A673 (cell line): ENCODE results near the gene KMT5B. TPM values are rescaled to one million over a fixed set of nuclear protein-coding genes. Genes with fewer than 3 reads are reported as not detected.

Source experiments
- BruUV-seq: library from RNA; stranded (reverse); fragments of 400-500 nt; replicated peaks from 2 replicates; lab custom pipeline; 2021; lab: Mats Ljungman, UMichigan
- CTCF ChIA-PET: fragments of 300-600 bp; sonication (Branson Sonifier 250); formaldehyde crosslinking; loops from one replicate; lab custom pipeline; 2022; ENCODE audit warnings: antibody characterized with exemption; lab: Charles Lee
- POLR2A ChIA-PET: fragments of 300-600 bp; sonication (Branson Sonifier 250); formaldehyde crosslinking; loops from one replicate; lab custom pipeline; 2022; ENCODE audit warnings: antibody characterized with exemption; ENCODE audit not compliant: low non-redundant PET; lab: Charles Lee
- DNase-seq: peaks from one replicate; pipeline ENCODE4 v3.0.0-alpha.2; 2015; ENCODE audit warnings: low spot score
- H3K27ac ChIP-seq: fragments of 200-600 bp; sonication (generic); 2 replicates; pipeline ENCODE4 v1.5.1; 2016; ENCODE audit warnings: mixed run types, low read depth, mild to moderate bottlenecking, mixed read lengths, antibody characterized with exemption, low read length; ENCODE audit not compliant: poor library complexity, severe bottlenecking
- H3K27me3 ChIP-seq: fragments of 200-600 bp; sonication (generic); replicated peaks from 2 replicates; pipeline ENCODE4 v1.6.1; 2017; ENCODE audit warnings: mixed run types, low read depth, mild to moderate bottlenecking, mixed read lengths, antibody characterized with exemption, low read length; ENCODE audit not compliant: insufficient read depth, poor library complexity
- H3K36me3 ChIP-seq: fragments of 200-600 bp; sonication (generic); 2 replicates; pipeline ENCODE4 v1.6.1; 2016; ENCODE audit warnings: mixed run types, mild to moderate bottlenecking, mixed read lengths, antibody characterized with exemption, low read length; ENCODE audit not compliant: insufficient read depth, poor library complexity, severe bottlenecking
- H3K4me1 ChIP-seq: fragments of 200-600 bp; sonication (generic); 2 replicates; pipeline ENCODE4 v1.6.1; 2017; ENCODE audit warnings: mixed run types, mild to moderate bottlenecking, mixed read lengths, antibody characterized with exemption, low read length; ENCODE audit not compliant: insufficient read depth, poor library complexity, severe bottlenecking
- H3K4me3 ChIP-seq: fragments of 200-600 bp; sonication (generic); 2 replicates; pipeline ENCODE4 v1.5.1; 2016; ENCODE audit warnings: low read depth, mixed run types, mild to moderate bottlenecking, mixed read lengths, low read length; ENCODE audit not compliant: poor library complexity, severe bottlenecking
- H3K9me3 ChIP-seq: fragments of 200-600 bp; sonication (generic); 2 replicates; pipeline ENCODE4 v1.6.1; 2016; ENCODE audit warnings: mixed run types, low read depth, mild to moderate bottlenecking, mixed read lengths, antibody characterized with exemption, low read length; ENCODE audit not compliant: poor library complexity, severe bottlenecking
- CTCF ChIP-seq: fragments of 300-800, 200-600 bp; sonication (generic); conservative IDR thresholded peaks from 2 replicates; pipeline ENCODE4 v1.5.1; 2017; ENCODE audit warnings: low read depth, mild to moderate bottlenecking, antibody characterized with exemption, low read length, moderate library complexity, mixed read lengths
- EZH2 ChIP-seq: fragments of 200-600 bp; sonication (generic); IDR thresholded peaks from 2 replicates; pipeline ENCODE4 v1.6.1; 2017; ENCODE audit warnings: borderline replicate concordance, low read depth, mild to moderate bottlenecking, mixed read lengths, antibody characterized with exemption, low read length; ENCODE audit not compliant: poor library complexity, severe bottlenecking
- intact Hi-C: fragments of 100-400 bp; cut with micrococcal nuclease; formaldehyde crosslinking; loops from one replicate; pipeline ENCODE4 v1.10.0; 2022; ENCODE audit not compliant: unreplicated experiment
- total RNA-seq: library from RNA; stranded (reverse); gene quantifications from 2 replicates; pipeline ENCODE4 v1.2.3, GENCODE V29; 2021

Gene KMT5B
- total RNA-seq, 1 experiment from 2014 or later = 35.4 TPM

DNA sequence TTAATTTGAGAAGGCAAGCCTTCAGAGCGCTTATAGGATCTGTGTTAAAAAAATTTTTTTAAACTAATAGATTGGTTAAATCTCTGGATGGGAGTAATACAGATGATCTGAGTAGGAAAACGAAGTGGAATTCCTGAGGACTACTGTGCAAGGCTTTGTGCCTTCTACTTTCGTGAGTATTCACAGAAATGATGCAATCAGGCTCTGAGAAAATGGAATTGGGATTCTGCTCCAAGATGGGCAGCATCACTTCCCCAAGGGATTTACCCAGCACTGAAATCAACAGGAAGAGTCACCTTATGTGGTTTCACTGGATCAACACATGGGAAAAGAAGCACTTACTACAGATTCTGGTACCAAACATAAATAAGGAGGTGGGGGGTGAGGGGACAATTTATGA, 12.5 kb downstream of the KMT5B start:
- POLR2A ChIA-PET = no interaction called here
- Histone ChIP-seq H3K36me3 (no peaks in the 10 kb centered on the region), H3K4me1 (peaks cover 17% of the 10 kb centered on the region), H3K27ac (peak overlapping the region; percentile 41), H3K9me3 (no peaks in the 10 kb centered on the region), H3K27me3 (no peaks in the 10 kb centered on the region), H3K4me3 (no peak overlapping the region)
- DNase-seq = peak; percentile 37
- TF ChIP-seq EZH2 = no peak
- TF ChIP-seq CTCF = no peak
- no TSS peak for BruUV-seq
- intact Hi-C loops = loop anchor here (10.0 kb wide), 2 partner anchors 166 to 196 kb away; partner anchors contain the start of genes NDUFS8, TCIRG1 and UNC93B1
- CTCF ChIA-PET = no interaction called here

DNA sequence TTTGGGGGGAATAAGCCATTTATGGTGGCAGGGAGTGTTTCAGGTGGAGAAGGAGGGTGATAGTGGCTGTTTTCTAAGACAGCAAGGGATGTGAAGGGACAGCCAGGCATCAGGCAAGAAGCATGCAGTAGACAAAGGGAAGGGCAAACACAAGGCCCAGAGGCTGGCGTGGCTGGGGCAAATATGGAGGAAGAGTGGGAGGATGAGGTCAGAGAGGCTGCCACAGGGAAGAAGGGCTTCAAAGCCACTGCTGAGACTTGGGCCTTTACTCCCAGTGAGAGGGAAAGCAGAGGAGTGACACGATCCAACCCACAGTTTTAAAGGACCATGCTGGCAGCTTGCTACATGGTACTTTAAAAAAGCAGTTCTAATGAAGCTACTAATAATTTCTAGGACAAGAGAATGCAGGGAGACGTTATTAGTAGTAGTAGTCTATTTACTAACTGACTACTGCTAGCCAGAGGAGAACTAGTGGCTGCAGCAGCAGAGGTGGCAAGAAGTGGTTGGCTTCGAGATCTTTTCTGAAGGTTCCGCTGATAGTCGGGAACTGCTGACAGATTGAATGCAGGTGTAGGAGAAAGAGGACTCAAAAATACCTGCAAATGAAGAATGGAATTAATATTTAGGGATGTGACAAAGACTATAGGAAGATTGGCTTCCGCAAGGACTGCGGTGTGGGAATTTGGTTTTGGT, 13.7 kb downstream of the KMT5B start:
- intact Hi-C loops = no loop called here
- CTCF ChIA-PET = no interaction called here
- Histone ChIP-seq H3K27me3 (no peaks in the 10 kb centered on the region), H3K4me3 (no peak overlapping the region), H3K9me3 (no peaks in the 10 kb centered on the region), H3K27ac (no peak overlapping the region), H3K36me3 (no peaks in the 10 kb centered on the region), H3K4me1 (peaks cover 17% of the 10 kb centered on the region)
- POLR2A ChIA-PET = no interaction called here
- DNase-seq = no peak
- no TSS peak for BruUV-seq
- no peak for TF ChIP-seq EZH2
- TF ChIP-seq CTCF = no peak

DNA sequence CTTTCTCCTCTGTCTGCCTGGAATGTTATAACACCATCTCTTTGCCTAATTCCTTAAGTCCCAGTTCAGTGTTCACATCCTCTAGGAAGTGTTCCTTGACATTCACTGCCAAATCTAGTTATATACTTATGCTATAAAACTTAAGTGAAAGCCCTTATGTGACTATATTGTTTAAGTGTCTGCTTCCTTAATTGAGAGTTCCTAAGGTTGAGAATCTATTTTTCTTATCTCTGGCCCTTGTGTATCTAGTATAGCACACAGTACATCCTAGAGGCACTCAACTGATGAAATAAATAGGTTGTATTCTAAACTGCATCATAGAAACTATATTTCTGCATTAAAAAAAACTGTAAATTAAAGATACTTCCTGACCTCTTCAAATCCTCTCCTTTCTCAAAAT, 16.9 kb downstream of the KMT5B start:
- Histone ChIP-seq H3K27ac (no peak overlapping the region), H3K36me3 (no peaks in the 10 kb centered on the region), H3K27me3 (no peaks in the 10 kb centered on the region), H3K9me3 (no peaks in the 10 kb centered on the region), H3K4me1 (peaks cover 12% of the 10 kb centered on the region), H3K4me3 (no peak overlapping the region)
- CTCF ChIA-PET = no interaction called here
- no peak for DNase-seq
- POLR2A ChIA-PET = no interaction called here
- TF ChIP-seq CTCF = no peak
- TF ChIP-seq EZH2 = no peak
- BruUV-seq = no TSS peak
- intact Hi-C loops = no loop called here
